ENCODE data around the gene SNN.

The SNN gene

GRCh38 chr16:11670171-11671131 is 2.2 kb downstream of the SNN start:
- H3K4me1 Mint-ChIP-seq: peaks cover 33% of the 10 kb centered on the region
- TF ChIP-seq CTCF (IDR thresholded peaks at IDR 0.05; ENCODE audit: unreplicated experiment in 3 of 3): no peak
- no peaks in the 10 kb centered on the region for H3K27me3 Mint-ChIP-seq (ENCODE audit: low read depth)
- H3K9me3 Mint-ChIP-seq: no peaks in the 10 kb centered on the region
- H3K27ac Mint-ChIP-seq: peak overlapping the region; percentile 51 to 62 (median 58)
- H3K4me3 Mint-ChIP-seq: peak overlapping the region; percentile 82 to 91 (median 90)
- H3K36me3 Mint-ChIP-seq (ENCODE audit: low read depth): no peaks in the 10 kb centered on the region

GRCh38 chr16:11671271-11671670 is 3.0 kb downstream of the SNN start:
- Mint-ChIP-seq H3K36me3 (ENCODE audit: low read depth) (peaks cover 3% of the 10 kb centered on the region), H3K27me3 (ENCODE audit: low read depth) (no peaks in the 10 kb centered on the region)
- no peak for TF ChIP-seq CTCF (IDR thresholded peaks at IDR 0.05; ENCODE audit: unreplicated experiment in 3 of 3)

GRCh38 chr16:11671676-11672075 is 3.4 kb downstream of the SNN start:
- H3K27ac Mint-ChIP-seq: no peak overlapping the region
- no peaks in the 10 kb centered on the region for H3K27me3 Mint-ChIP-seq (ENCODE audit: low read depth)
- peaks cover 42% of the 10 kb centered on the region for H3K4me1 Mint-ChIP-seq
- H3K9me3 Mint-ChIP-seq: no peaks in the 10 kb centered on the region
- H3K36me3 Mint-ChIP-seq (ENCODE audit: low read depth): peaks cover 6% of the 10 kb centered on the region
- TF ChIP-seq CTCF (IDR thresholded peaks at IDR 0.05; ENCODE audit: unreplicated experiment in 3 of 3): no peak
- peak overlapping the region in 2 of 3 experiments; percentile 16 to 91 for H3K4me3 Mint-ChIP-seq

More at GRCh38 chr16:11671271-11671670, 3.0 kb downstream of the SNN start:
- Mint-ChIP-seq H3K4me3 (peak overlapping the region; percentile 82 to 91 (median 90)), H3K9me3 (no peaks in the 10 kb centered on the region), H3K4me1 (peaks cover 38% of the 10 kb centered on the region), H3K27ac (no peak overlapping the region)

GRCh38 chr16:11672206-11673090 is 4.2 kb downstream of the SNN start:
- Mint-ChIP-seq H3K4me1 (peaks cover 49% of the 10 kb centered on the region), H3K36me3 (ENCODE audit: low read depth) (peaks cover 14% of the 10 kb centered on the region), H3K27me3 (ENCODE audit: low read depth) (no peaks in the 10 kb centered on the region), H3K9me3 (no peaks in the 10 kb centered on the region), H3K27ac (peak overlapping the region in 1 of 3 experiments; percentile 66), H3K4me3 (peak overlapping the region; percentile 32 to 45 (median 37))
- no peak for TF ChIP-seq CTCF (IDR thresholded peaks at IDR 0.05; ENCODE audit: unreplicated experiment in 3 of 3)

- no peaks in the 10 kb centered on the region for H3K27me3 Mint-ChIP-seq (ENCODE audit: low read depth)
- peak overlapping the region in 2 of 3 experiments; percentile 32 for H3K4me3 Mint-ChIP-seq
- peak overlapping the region in 1 of 3 experiments; percentile 66 for H3K27ac Mint-ChIP-seq
- no peaks in the 10 kb centered on the region for H3K9me3 Mint-ChIP-seq
- H3K4me1 Mint-ChIP-seq: peaks cover 57% of the 10 kb centered on the region
- TF ChIP-seq CTCF (IDR thresholded peaks at IDR 0.05; ENCODE audit: unreplicated experiment in 3 of 3): no peak
- peaks cover 23% of the 10 kb centered on the region for H3K36me3 Mint-ChIP-seq (ENCODE audit: low read depth)
These were observed 5.1 kb downstream of the SNN start for GRCh38 chr16:11673091-11674000.

Measured in nephron (organoid).